ENCODE data around the gene PDE4A. TPM values are rescaled to one million over a fixed set of nuclear protein-coding genes. Genes with fewer than 3 reads are reported as not detected.

PDE4A gene
- total RNA-seq, 1 experiment from 2014 or later: 3.1 TPM

DNA sequence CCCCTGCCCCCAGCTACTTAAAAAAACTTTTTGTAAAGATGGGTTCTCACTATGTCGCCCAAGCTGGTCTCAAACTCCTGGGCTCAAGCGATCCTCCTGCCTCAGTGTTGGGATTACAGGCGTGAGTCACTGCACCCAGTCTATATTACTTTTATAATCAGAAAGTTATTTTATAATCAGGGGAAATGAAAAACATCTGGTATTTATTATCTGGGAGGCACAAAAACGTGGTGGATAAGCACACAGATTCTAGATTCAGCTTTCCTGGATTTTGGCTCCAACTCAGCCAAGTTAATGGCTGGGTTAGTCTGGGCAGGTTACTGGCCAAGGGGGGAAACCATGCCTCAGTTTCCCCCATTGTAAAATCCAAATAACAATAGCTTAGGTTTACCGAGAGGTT is 58.1 kb downstream of the PDE4A start:
- ChIA-PET CTCF (interaction anchor here (0.7 to 1.4 kb wide), 2 partner anchors 17 to 63 kb away, joined by 4 to 5 read pairs; no protein-coding TSS in a partner anchor), POLR2A (ENCODE audit: unreplicated experiment) (no interaction called here)
- Histone ChIP-seq H3K9ac (ENCODE audit: low read length) (no peak overlapping the region), H3K9me3 (ENCODE audit: low read length) (no peaks in the 10 kb centered on the region), H3F3A (ENCODE audit: low read length, unreplicated experiment) (no peaks in the 10 kb centered on the region), H3K9me2 (replicated peaks; ENCODE audit: low read length) (no peaks in the 10 kb centered on the region), H3K27me3 (ENCODE audit: low read length) (no peaks in the 10 kb centered on the region), H3K4me2 (ENCODE audit: low read length) (no peak overlapping the region), H3K79me2 (ENCODE audit: low read length) (no peaks in the 10 kb centered on the region), H3K4me3 (ENCODE audit: low read length) (no peak overlapping the region), H3K27ac (ENCODE audit: low read length) (no peak overlapping the region), H4K20me1 (ENCODE audit: low read length) (no peaks in the 10 kb centered on the region), H2AFZ (ENCODE audit: low read length) (no peak overlapping the region), H3K4me1 (ENCODE audit: insufficient read depth, low read length) (no peaks in the 10 kb centered on the region), H3K36me3 (ENCODE audit: low read depth, low read length) (no peaks in the 10 kb centered on the region)
- DNase-seq (no peak), ATAC-seq (no peak)
- TF ChIP-seq, protein P1, sequence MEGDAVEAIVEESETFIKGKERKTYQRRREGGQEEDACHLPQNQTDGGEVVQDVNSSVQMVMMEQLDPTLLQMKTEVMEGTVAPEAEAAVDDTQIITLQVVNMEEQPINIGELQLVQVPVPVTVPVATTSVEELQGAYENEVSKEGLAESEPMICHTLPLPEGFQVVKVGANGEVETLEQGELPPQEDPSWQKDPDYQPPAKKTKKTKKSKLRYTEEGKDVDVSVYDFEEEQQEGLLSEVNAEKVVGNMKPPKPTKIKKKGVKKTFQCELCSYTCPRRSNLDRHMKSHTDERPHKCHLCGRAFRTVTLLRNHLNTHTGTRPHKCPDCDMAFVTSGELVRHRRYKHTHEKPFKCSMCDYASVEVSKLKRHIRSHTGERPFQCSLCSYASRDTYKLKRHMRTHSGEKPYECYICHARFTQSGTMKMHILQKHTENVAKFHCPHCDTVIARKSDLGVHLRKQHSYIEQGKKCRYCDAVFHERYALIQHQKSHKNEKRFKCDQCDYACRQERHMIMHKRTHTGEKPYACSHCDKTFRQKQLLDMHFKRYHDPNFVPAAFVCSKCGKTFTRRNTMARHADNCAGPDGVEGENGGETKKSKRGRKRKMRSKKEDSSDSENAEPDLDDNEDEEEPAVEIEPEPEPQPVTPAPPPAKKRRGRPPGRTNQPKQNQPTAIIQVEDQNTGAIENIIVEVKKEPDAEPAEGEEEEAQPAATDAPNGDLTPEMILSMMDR (conservative IDR thresholded peaks at IDR 0.05; ENCODE audit: low read depth, low read length): no peak
- BruUV-seq (replicated peaks): no TSS peak
- intact Hi-C loops (cut with micrococcal nuclease): loop anchor here (10.0 kb wide), 1 partner anchor 166 kb away; no protein-coding TSS in a partner anchor

- no peak overlapping the region for H3K27ac ChIP-seq (ENCODE audit: low read length)
- no peaks in the 10 kb centered on the region for H3F3A ChIP-seq (ENCODE audit: low read length, unreplicated experiment)
- ChIA-PET CTCF (interaction anchor here (1.4 kb wide), 1 partner anchor 62 kb away, joined by 5 read pairs; no protein-coding TSS in a partner anchor), POLR2A (ENCODE audit: unreplicated experiment) (no interaction called here)
- BruUV-seq (replicated peaks): no TSS peak
- no peak overlapping the region for H3K4me2 ChIP-seq (ENCODE audit: low read length)
- H3K9ac ChIP-seq (ENCODE audit: low read length): no peak overlapping the region
- no peaks in the 10 kb centered on the region for H3K9me2 ChIP-seq (replicated peaks; ENCODE audit: low read length)
- no peaks in the 10 kb centered on the region for H3K36me3 ChIP-seq (ENCODE audit: low read depth, low read length)
- H3K4me3 ChIP-seq (ENCODE audit: low read length): no peak overlapping the region
- no peaks in the 10 kb centered on the region for H3K4me1 ChIP-seq (ENCODE audit: insufficient read depth, low read length)
- TF ChIP-seq EZH2phosphoT487 (IDR thresholded peaks at IDR 0.05; ENCODE audit: borderline replicate concordance, low read length): no peak
- TF ChIP-seq, protein P1 (conservative IDR thresholded peaks at IDR 0.05; ENCODE audit: low read depth, low read length): peak; percentile 32; the same call in 1 of the 2 replicates
- no peak overlapping the region for H2AFZ ChIP-seq (ENCODE audit: low read length)
- no peaks in the 10 kb centered on the region for H3K27me3 ChIP-seq (ENCODE audit: low read length)
- H3K9me3 ChIP-seq (ENCODE audit: low read length): no peaks in the 10 kb centered on the region
- no peaks in the 10 kb centered on the region for H3K79me2 ChIP-seq (ENCODE audit: low read length)
- DNase-seq (peak; percentile 59), ATAC-seq (peak; percentile 70)
- H4K20me1 ChIP-seq (ENCODE audit: low read length): no peaks in the 10 kb centered on the region
- intact Hi-C loops (cut with micrococcal nuclease): loop anchor here (10.0 kb wide), 1 partner anchor 166 kb away; no protein-coding TSS in a partner anchor
Observed at GRCh38 chr19:10478903-10479384, 58.6 kb downstream of the PDE4A start.

- Histone ChIP-seq H3K9me3 (ENCODE audit: low read length) (no peaks in the 10 kb centered on the region), H3F3A (ENCODE audit: low read length, unreplicated experiment) (no peaks in the 10 kb centered on the region), H3K9ac (ENCODE audit: low read length) (no peak overlapping the region), H3K4me3 (ENCODE audit: low read length) (no peak overlapping the region), H4K20me1 (ENCODE audit: low read length) (no peaks in the 10 kb centered on the region), H3K27me3 (ENCODE audit: low read length) (no peaks in the 10 kb centered on the region), H3K79me2 (ENCODE audit: low read length) (peaks cover 13% of the 10 kb centered on the region), H3K27ac (ENCODE audit: low read length) (no peak overlapping the region), H3K4me2 (ENCODE audit: low read length) (no peak overlapping the region), H3K36me3 (ENCODE audit: low read depth, low read length) (peaks cover 46% of the 10 kb centered on the region), H2AFZ (ENCODE audit: low read length) (no peak overlapping the region), H3K9me2 (replicated peaks; ENCODE audit: low read length) (no peaks in the 10 kb centered on the region), H3K4me1 (ENCODE audit: insufficient read depth, low read length) (no peaks in the 10 kb centered on the region)
- DNase-seq: no peak
- POLR2A ChIA-PET (ENCODE audit: unreplicated experiment): no interaction called here
- intact Hi-C loops (cut with micrococcal nuclease): no loop called here
- no TSS peak for BruUV-seq (replicated peaks)
- CTCF ChIA-PET: no interaction called here
- no peak for ATAC-seq
- TF ChIP-seq EZH2 (IDR thresholded peaks at IDR 0.05; ENCODE audit: low read length, unreplicated experiment): no peak
- TF ChIP-seq EZH2phosphoT487 (IDR thresholded peaks at IDR 0.05; ENCODE audit: borderline replicate concordance, low read length): no peak
- TF ChIP-seq, protein P1 (conservative IDR thresholded peaks at IDR 0.05; ENCODE audit: low read depth, low read length): no peak
Observed at GRCh38 chr19:10486551-10486950, 66.2 kb downstream of the PDE4A start.
